Erythroblast (primary cell): Measurements from ENCODE around the gene PIK3R4.

ENCODE experiments used
- GATA1 ChIP-seq: IDR thresholded peaks from 2 replicates; pipeline ENCODE4 v1.6.1; 2011; ENCODE audit warnings: low read depth, mild to moderate bottlenecking, control low read depth, low read length, moderate library complexity
- POLR2A ChIP-seq: IDR thresholded peaks from 2 replicates; pipeline ENCODE4 v1.6.1; 2011; ENCODE audit warnings: mild to moderate bottlenecking, low read length

DNA sequence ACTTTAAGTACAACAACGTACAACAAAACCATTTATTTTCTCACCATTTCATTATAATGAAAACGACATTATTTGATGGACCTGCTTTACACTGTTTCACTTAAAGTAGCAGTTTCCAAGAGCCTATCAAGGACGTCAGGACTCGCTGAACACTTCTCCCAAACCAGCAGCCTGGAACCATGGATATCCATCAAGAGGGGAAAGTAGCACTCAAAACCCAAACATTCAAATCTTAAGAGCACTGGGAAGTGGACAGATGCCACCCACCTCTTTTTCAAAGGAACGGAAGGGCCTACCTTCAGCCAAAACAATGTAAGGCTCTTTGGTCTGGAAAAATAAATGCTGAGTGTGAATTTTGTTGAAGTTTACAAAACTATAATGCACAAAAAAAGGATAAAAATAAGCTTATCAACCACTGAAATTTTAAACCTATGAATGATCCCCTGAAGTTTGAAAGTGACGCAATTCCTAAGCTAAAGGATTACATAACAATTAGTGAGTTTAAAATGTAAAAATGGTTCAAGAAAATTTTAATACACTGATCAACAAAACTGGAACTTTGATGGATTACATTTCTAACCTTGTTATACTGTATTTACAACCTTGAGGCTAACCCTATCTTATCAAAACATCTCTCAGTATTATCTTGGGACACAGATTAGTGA, 4.6 kb downstream of the PIK3R4 start:
- TF ChIP-seq GATA1 (no peak), POLR2A (no peak)
